IMR-90 (cell line): ENCODE measurements around the gene P2RX3.

Source experiments
- RAD21 ChIP-seq: IDR thresholded peaks from 2 replicates; pipeline ENCODE4 v1.6.1; 2012; ENCODE audit warnings: low read length, improper control_type of control experiment
- TF ChIP-seq, protein P1 (sequence below): conservative IDR thresholded peaks from 2 replicates; pipeline ENCODE4 v1.5.1; 2012; ENCODE audit warnings: mild to moderate bottlenecking, low read depth, low read length, improper control_type of control experiment

DNA sequence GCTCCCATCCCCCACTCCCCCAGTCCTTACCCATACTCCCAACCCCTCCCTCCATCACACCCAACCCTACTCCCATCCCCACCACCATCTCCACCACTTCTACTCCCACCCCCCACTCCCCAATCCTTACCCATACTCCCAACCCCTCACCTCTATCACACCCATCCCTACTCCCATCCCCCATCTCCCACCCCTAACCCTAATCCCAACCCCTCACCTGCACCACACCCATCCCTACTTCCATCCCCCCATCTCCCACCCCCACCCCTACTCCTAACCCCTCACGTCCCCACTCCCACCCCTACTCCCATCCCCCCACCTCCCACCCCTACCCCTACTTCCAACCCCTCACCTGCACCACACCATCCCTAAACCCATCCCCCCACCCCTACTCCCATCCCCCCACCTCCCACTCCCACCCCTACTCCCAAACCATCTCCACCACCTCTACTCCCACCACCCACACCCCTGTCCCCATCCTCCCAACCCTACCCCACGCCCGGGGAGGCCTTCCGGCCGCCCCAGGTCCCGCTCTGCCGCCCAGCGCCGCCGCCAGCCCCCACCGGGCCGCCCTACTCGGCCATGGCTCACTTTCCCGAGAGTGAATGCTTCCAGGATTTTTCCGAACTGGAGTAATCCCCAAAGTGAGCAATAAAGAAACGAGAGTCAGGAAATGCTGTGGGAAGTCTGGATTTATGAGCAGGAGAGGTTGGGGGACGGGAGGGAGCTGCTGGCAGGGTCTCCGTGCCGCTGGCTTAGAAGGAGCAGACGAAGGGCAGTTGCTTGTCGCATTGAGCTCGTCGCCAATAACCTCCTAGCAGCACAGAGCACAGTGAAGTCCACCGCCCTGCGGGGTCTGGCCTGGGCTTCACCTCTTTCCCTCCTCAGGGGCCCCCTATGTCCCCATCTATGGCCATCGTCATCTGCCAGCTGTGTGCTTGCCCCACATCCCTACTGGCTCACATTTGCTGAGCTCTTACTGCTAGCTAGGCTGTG lies 38.2 kb downstream of the P2RX3 start:
- TF ChIP-seq, protein P1, sequence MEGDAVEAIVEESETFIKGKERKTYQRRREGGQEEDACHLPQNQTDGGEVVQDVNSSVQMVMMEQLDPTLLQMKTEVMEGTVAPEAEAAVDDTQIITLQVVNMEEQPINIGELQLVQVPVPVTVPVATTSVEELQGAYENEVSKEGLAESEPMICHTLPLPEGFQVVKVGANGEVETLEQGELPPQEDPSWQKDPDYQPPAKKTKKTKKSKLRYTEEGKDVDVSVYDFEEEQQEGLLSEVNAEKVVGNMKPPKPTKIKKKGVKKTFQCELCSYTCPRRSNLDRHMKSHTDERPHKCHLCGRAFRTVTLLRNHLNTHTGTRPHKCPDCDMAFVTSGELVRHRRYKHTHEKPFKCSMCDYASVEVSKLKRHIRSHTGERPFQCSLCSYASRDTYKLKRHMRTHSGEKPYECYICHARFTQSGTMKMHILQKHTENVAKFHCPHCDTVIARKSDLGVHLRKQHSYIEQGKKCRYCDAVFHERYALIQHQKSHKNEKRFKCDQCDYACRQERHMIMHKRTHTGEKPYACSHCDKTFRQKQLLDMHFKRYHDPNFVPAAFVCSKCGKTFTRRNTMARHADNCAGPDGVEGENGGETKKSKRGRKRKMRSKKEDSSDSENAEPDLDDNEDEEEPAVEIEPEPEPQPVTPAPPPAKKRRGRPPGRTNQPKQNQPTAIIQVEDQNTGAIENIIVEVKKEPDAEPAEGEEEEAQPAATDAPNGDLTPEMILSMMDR, result no peak
- no peak for TF ChIP-seq RAD21
